NCI-H1092 (cell line): ENCODE data around the gene DCHS2.

Source experiments
- DNase-seq: peaks from one replicate; lab custom pipeline; 2025; lab: John Stamatoyannopoulos, UW

Gene DCHS2

DNA sequence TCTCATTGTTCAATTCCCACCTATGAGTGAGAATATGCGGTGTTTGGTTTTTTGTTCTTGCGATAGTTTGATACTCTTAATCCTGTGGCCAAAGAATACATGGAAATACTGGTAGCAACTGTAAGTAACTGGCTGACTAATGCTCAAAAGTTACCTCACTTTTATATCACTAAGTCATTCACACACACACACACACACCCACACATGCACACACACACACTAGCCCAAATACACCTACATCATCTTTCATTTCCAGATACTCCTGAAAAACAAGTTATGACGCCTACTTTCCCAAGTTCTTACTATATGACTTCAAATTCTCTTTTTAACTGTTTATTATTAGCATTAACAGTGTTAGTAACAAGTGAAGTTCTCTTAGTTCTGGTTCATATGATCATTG, 101.3 kb downstream of the DCHS2 start:
- no peak for DNase-seq

DNA sequence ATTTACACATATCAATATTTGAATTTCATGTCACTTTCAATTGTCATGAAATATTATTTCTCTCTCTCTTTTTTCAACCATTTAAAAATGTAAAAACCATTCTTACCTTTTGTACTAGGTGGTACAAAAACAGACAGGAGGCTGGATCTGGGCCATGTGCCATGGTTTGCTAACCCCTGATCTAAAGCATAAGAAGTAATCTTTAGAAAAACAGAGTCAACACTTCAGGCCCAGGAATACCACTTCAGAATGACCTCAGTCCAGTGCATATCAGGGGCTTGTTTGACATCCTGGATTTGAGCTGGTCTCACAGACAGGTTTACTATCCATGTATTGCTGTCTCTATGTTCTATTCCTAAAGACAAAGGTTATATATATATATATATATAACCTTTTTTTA, 102.5 kb downstream of the DCHS2 start:
- DNase-seq = no peak

DNA sequence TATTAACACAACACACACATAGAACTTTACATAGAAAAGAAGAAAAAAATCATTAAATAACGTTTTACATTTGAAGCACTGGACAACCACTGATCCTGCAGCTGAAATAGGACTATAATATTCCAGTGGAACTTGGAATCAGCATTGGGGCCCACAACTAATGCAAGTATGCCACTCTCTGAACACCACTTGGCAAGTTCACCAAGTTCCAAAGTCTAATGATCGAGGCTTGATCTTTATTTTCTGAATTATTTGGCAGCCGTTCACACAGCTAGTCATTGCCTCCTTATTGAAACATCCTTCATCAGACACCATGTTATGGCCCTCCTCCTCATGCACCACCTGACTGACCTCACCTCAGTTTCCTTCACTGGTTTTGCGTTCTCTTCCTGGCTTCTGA, 107.6 kb downstream of the DCHS2 start:
- DNase-seq = no peak

DNA sequence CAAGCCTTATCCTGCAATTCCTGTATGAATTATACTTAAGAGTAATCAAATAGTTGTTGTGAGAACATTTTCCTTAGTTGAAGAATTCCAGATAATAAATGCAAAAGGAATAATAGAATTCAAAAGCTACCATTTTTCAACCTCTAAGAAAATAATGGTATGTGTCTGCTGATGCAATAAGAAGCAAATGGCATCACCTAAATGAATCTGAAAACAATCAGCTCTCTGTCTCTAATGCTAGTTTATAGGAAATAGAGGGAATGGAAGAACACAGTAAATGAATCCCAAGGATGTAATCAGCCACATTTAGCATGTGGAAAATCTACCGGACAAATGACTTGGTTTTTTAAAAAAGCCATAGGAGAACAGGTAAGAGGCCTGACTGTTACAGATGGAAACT, 115.1 kb downstream of the DCHS2 start:
- DNase-seq = no peak

DNA sequence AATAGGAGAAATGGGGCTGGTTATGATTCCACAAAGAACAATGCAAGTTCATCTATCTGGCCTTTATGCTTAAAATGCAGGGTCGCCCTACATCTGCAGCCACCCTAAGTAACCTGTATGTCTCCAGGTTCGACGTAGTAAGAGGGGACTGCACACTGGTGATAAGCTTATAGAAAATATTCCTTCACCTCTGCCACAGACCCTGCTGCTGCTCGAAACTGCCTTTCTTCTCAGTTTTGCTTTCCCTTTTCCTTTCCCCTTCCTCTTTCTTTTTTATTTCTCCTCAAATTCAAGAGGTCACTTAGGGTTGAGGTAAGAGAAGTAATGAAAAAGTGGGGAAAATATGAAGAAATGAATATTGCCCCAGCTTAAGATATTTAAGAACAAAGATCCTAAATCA, 123.5 kb downstream of the DCHS2 start:
- no peak for DNase-seq

DNA sequence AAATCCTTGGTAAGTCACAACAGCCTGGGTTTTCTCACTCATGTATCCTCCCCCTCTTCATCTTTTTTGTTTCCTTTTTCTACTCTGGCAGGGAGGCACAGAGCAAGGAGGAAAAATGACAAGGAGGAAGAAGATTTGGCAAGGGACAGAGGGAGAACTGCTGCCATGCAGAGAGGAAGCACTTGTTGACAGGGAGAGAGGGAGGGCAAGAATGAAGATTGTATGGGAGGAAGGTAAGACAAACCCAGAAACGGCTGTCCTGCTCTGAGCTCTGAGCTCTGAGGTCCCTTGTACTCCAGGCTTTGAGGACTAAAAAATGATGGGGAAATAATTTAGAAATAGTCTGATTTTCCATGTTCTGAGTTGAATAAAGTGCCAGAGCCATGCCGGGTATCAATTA, 123.9 kb downstream of the DCHS2 start:
- DNase-seq = no peak

DNA sequence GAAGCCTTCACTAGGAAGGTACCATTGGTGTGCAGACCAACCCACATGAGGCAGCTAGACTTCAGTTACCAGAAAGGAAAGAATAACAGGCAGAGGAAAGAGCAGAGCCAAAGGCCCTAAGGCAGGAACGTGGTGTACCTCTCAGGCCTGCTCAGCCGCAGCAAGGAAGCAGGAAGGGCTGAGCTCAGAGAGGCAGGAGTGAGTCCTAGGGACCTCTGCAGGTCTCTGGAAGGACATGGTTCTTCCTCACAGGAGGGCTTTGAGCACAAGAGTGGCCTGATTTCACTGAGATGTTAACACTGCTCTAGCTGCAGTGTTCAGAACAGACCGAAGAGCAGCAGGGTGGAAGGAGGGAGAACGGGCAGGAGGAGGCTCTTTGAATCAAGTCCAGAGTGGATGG, 124.6 kb downstream of the DCHS2 start:
- DNase-seq = no peak

DNA sequence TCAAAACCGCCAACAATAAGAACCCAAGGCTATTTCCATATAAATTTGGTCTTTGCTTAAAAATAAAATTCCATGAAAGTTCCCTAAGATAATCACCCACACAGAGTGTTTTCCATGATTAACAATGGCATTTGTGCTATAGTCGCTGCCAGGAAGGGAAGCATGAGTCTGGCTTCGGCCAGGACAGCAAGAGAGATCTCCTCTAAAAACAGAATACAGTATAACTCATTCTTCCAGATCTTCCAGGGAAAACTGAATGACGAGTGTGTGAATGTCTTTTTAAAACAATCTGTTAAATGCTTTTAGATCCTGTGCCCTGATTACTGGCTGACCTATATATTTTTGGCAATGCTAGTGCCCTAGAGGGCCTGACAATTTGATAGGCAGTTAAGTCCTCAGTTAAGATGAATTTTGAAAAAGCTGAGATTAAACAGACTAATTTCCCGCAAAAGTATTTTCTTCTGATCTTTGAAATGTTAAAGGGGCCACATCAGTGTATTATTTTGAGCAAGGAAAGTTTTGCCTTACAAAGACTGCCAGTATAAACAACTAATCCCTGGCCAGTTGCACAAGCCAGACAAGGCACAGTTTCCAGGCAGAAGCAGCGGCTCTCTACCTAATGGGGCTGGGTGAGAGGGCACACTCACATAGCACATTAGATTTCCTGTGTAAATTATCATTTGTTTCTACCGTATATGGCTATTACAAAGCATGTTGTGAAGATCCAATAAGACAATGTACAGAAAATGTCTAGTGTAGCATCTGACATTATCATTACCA, 127.3 kb downstream of the DCHS2 start:
- no peak for DNase-seq

DNA sequence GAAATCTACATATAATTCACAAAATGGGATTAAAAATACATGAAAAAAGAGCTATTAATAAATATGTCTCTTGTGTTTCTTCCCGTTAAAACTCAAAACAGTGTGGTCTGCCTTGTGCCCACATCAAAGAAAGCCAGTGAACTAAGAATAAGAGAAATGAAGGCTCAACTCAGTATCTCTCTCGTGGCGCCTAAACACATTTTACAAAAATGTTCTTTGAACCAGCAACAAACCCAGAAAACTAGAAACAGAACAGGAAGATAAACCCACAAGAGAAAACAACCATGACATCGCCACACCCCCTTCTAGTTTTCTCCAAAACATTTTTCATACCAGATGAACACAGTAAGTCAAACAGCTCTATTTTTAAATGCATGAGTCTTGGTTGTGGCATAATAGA, 130.1 kb downstream of the DCHS2 start:
- DNase-seq = no peak

DNA sequence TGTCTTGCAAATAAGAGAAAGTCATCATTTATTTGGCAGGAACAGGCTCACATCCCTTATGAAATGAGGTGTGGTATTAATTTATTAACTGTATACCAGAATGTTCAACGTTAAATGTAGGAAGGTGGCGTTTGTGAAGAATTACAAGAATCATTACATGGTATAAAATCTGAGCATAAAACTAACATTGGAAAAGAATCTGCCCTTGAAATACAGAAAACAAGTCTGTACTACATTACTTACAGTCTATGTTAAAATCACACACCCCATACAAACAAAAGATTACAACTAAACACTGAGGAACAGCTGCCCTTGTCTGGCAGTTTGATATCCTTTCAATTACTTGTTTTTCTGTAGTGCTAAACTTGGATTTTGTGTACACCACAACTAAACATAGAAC, 131.1 kb downstream of the DCHS2 start:
- DNase-seq = no peak

DNA sequence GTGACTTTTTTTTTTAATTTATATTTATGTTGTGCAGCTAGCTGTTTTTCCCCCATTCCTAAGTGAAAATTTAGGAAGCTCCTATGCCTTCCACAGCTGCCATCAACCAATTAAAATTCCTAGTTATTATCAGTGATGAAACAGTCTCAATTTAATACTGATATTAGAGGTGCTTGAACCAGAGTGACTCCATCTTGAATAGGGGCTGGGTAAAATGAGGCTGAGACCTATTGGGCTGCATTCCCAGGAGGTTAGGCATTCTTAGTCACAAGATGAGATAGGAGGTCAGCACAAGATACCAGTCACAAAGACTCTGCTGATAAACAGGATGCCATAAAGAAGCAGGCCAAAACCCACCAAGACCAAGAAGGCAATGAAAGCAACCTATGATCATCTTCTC, 136.7 kb downstream of the DCHS2 start:
- DNase-seq = no peak

DNA sequence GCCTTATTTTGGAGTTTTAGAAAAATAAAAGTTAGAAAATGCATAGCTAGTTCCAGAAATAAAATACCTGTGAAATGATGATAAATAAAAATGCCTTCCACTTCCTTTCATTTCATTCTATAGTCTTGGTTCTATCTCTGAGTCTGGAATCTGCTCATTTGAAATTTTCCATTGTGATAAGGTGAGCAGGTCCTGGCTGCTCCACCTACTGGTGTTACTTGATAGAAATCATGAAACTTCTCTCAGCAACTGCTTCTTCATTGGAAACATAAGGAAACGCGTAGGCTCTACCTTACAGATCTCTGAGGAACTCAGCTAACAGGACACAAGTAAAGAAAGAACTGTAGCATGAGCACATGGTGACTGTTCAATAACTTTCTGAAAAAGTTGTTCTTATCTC, 141.8 kb downstream of the DCHS2 start:
- no peak for DNase-seq

DNA sequence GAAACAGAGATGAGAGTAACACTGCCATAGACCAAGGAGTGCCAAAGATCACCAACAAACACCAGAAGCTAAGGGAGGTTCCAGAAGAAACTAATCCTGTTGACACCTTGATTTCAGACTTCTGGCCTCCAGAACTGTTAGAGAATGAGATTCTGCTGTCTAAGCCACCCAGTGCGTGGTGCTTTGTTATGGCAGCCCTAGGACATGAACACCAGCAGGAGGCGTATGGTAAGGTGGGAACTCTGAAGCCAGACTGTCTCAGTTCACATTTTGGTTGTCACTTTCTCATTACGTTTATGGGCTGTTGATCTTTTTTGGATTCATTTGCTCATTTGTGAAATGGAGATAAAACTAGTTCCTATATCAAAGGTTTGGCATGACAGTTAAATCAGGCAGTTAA, 142.9 kb downstream of the DCHS2 start:
- DNase-seq = no peak

DNA sequence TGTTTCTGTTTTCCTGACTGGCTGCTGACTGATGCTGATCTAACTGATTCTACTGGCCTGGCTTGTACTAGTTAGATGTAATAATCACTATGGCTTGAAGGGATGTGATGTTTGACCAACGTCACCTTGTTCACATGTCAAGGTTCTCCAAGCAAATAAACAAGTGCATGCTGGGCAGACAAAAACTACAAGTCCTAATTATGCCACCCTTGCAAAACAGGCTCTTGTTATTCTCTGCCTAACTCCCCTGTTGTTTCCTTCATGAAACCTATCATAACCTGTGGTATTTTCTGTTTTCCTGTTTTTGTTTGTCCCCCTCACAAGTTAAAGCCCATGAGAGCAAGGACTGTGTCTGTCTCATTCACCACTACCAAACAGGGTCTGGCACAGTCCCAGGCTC, 146.2 kb downstream of the DCHS2 start:
- no peak for DNase-seq

DNA sequence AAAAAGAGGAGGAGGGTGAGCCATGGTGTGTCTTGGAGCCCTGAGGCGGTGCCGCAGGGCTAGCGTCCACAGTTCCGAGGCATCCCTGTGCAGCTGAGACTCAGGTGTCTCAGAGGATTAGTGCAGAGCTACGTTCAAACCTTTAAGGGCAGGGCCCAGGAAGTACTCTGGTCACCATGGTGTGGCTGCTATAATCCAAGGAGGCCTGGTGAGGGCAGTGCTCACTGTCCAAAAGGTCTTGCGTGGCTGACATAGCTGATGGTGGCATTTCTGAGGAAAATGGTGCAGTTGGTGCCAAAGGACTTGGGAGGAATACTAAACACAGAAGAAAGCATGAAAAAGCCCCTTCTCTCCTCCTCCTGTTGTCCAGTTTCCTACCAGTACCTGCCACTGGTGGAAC, 146.9 kb downstream of the DCHS2 start:
- DNase-seq = no peak

DNA sequence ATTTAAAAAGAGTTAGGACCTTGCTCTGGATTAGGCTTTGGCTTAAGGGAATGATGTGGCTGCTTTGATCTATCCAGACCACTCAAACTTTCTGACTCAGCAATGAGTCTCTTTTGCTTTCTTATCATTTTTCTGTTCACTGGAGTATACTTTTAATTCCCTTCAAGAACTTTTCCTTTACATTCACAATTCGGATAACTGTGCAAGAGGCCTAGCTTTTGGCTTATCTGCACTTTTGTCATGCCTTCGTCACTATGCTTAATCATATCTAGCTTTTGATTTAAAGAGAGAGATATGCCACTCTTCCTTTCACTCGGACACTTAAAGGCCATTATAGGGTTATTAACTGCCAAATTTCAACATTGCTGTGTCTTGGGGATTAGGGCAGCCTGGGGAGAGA, 147.9 kb downstream of the DCHS2 start:
- no peak for DNase-seq

DNA sequence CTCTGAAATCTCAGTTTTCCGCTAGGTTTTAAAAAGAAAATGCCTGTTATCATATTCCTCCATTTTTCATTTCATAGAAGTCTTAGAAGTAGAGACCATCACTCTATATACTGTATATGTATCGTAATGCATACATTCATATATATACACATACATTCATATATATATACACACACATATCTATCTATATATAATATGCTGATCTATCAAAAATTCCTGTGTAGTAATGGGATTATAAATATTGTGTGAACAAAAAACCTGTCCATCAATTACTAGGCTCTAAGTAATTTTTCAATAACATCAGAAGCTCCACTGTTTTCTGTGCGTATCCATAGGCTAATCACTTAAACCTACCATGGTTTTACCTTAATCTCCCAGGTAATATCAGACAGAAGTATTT, 150.2 kb downstream of the DCHS2 start:
- DNase-seq = no peak

DNA sequence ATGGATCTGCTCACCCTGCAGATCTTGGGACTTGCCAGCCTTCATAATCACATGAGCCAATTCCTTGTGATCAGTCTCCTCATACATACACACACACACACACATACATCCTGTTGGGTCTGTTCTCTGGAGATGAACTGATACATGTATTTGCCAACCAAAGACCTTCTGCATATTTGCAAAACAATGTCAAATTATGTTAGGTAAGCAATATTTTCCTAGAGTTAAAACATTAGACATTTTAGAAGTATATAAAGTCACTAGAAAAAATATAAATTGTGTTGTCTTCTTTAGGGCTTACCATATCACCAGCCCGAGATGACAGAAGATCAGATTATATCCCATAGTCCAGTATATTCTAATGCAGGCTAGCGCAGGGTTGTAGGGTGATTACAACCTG, 156.0 kb downstream of the DCHS2 start:
- no peak for DNase-seq

DNA sequence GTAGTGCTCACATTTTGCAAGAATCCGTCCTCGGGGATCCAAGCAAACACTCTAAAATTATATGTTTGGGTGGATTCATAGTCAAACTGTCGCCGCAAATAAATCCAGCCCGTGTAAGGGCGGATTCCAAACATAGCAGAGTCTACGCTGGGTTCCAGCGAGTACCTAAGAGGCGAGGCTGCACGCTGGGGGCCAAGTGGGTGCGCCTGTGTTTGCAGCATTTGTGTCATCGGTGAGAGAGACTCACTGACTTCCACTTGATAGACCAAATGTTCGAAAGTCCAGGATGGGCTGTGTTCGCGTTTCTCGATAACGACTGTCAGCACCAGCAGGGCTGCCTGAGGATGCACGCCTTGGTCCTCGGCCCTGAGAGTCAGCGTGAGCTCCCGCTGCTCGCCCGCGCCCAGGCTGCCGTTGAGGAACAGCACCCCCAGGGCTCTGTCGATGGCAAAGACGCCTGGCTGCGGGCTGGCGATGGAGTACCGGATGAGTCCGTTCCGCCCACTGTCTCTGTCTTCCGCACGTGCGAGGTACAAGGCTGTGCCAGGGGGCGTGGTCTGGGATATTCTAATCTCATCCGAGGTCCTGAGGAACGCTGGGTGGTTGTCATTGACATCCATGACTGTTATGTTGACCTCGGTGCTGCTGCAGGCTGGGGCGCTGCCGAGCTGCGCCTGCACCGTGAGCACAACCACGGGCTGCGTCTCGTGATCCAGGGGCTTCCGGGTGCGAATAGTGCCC, 158.7 kb downstream of the DCHS2 start:
- no peak for DNase-seq

DNA sequence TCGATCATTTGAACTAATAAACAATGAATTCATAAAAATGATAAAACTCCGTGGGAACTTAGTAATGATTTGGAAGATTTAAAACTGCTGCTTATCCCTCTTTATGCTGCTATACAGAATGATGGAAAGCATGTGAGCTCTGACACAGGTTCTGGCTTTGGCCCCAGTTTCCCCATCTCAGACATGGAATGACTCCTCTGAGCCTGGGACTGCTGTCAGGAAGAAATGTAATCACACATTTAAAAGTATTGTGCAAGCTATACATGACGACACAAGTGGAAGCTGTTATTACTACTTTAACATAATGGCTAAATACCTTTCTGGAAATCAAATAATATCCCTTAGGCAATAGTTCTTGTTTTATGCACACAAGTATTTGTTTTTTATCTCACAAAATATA, 161.7 kb downstream of the DCHS2 start:
- no peak for DNase-seq

DNA sequence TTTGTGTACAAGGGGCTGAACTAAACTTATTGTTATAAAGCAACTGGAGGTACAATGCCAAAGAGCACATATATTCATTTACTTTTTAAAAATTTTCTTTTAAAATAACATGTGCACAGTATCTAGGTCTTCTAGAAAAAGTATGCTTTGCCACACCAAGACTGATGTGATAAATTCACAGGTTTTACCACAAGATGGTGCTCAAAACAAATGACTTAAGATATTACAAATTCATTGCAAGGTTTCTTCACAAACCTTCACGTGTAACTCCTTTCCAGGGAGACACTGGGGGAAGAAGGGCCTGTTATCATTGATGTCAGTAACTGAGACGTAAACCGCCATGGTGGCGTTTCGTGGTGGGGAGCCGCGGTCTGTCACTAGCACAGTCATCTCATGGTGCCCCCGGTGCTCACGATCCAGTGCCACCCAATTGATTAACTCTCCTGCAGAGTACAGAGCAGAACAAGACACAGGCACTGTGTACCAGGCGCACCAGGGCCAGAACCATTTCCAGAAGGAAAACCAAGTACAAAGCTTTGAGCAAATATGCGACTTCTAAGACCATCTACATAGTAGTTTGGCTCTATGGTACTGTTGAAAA, 162.2 kb downstream of the DCHS2 start:
- no peak for DNase-seq

DNA sequence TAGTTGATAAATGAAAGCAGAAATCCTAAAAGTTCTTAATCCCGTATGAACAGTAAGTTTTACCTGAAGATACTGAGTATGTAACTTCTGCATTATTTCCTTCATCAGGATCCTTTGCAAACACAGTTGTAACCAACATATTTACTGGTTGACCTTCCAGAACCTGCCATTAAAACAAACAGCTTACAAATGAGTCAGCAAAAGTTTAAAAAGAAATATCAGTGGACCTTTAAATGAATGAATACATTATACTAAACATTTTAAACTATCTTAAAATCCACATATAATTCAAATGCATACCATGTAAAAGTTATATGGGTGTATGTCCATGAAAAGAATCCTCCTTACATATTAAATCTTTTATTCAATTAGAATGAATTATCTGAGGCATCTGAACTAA, 163.6 kb downstream of the DCHS2 start:
- no peak for DNase-seq

DNA sequence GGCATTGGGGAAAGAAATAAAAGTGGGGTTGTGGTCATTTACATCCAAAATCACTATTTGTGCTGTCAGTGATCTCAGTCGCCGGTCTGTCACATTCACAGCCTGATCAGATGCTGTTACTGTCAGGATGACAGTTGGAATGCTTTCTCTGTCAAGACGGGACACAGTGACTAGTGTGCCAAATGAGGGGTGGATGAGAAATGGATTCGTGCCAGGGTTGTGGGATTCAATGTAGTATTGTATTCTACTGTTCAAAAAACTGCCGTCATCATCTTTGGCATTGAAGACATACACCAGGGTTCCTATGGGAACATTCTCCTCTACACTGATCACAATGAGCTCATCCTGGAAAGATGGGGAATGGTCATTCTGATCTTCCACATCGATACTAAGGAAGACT, 171.1 kb downstream of the DCHS2 start:
- no peak for DNase-seq

DNA sequence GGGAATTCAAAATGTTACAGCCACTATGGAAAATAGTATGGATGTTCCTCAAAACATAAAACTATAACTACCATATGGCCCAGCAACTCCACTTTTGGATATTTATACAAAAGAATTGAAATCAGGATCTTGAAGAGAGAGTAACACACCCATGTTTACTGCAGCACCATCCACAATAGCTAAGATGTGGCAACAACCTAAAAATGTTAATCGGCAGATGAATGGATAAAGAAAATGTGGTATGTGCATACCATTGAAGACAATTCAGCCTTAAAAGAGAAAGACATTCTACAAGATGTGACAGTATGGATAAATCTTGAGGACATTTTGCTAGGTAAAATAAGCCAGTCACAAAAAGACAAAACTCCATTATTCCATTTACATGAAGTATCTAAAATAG, 171.9 kb downstream of the DCHS2 start:
- no peak for DNase-seq
